ENCODE measurements around the gene IVD. TPM values are rescaled to one million over a fixed set of nuclear protein-coding genes. Genes with fewer than 3 reads are reported as not detected.

IVD gene
- total RNA-seq, 1 donor from 2014 or later, result 86.6 TPM

DNA sequence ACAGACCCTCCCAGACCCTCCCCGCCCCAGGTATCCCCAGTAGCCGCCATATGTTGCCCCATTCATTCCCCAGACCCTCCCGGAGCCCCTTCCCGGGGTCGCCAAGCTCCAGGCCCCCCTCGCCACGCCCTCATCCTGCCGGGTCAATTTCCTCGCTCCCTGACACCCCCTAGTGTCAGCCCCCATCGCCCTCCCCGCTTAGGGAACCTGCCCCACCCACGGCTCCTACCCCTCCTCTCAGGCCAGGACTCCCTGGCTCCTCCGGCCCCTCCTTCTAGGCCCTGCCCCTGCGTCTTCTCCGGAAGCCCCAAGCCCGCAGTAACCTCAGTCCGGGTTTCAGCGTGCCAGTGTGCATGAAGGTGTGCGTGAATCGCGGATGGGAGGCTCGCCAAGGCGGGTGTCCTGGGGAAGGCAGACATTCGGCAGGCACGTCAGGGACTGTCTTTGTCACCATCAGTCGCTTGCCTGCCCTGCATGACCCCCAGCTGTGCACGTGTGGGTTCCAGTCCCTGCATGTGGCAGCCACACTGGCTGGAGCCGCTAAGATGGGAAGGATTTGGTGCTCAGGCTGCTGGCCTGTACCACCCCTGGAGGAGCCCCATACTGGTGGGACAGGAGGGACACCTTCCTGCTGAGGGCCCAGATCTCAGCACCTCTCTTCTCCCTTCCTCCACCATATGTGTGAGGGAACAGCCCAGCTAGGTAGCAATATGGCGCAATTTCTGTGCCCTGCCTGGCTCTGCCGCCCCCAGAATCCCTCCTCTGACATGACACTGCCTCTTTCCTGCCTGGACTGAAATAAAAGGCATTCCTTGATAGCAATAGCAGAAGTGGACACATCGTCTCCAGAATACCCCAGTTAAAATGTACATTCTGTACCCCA is 46.9 kb upstream of the IVD start:
- H3K4me1 Mint-ChIP-seq (ENCODE audit: unreplicated experiment), result peaks cover 13% of the 10 kb centered on the region
- H3K27ac Mint-ChIP-seq, result no peak overlapping the region
- H3K36me3 Mint-ChIP-seq, result no peaks in the 10 kb centered on the region
- DNase-seq (ENCODE audit: extremely low spot score, unreplicated experiment), result no peak
- H3K4me3 Mint-ChIP-seq, result peak overlapping the region; percentile 84
- TF ChIP-seq, protein P1, sequence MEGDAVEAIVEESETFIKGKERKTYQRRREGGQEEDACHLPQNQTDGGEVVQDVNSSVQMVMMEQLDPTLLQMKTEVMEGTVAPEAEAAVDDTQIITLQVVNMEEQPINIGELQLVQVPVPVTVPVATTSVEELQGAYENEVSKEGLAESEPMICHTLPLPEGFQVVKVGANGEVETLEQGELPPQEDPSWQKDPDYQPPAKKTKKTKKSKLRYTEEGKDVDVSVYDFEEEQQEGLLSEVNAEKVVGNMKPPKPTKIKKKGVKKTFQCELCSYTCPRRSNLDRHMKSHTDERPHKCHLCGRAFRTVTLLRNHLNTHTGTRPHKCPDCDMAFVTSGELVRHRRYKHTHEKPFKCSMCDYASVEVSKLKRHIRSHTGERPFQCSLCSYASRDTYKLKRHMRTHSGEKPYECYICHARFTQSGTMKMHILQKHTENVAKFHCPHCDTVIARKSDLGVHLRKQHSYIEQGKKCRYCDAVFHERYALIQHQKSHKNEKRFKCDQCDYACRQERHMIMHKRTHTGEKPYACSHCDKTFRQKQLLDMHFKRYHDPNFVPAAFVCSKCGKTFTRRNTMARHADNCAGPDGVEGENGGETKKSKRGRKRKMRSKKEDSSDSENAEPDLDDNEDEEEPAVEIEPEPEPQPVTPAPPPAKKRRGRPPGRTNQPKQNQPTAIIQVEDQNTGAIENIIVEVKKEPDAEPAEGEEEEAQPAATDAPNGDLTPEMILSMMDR (conservative IDR thresholded peaks at IDR 0.05), result no peak
- H3K27me3 Mint-ChIP-seq, result peaks cover 68% of the 10 kb centered on the region
- no peaks in the 10 kb centered on the region for H3K9me3 Mint-ChIP-seq

DNA sequence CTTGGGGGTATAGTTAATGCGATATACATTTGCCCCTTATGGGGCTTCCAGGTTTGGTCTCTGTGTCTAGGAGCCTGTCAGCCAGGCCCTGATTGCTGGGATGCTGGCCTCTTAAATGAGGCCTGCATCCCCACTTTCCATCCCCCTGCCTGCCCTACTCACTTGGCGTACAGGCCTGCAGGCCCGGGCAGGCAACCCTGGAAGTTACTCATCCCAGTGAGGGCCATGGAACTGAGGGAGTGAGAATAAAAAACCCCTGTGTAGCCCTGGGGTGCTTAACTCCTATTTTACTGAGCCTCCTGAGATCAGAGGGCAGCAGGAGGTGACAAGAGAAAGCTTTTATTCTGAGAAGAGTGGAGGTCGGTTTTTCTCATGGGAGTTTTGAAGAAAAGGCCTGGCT is 45.6 kb upstream of the IVD start:
- Mint-ChIP-seq H3K9me3 (no peaks in the 10 kb centered on the region), H3K27me3 (peaks cover 69% of the 10 kb centered on the region), H3K4me1 (ENCODE audit: unreplicated experiment) (peaks cover 3% of the 10 kb centered on the region), H3K4me3 (peak overlapping the region; percentile 84), H3K27ac (no peak overlapping the region), H3K36me3 (no peaks in the 10 kb centered on the region)
- TF ChIP-seq, protein P1 (conservative IDR thresholded peaks at IDR 0.05), result no peak
- no peak for DNase-seq (ENCODE audit: extremely low spot score, unreplicated experiment)

DNA sequence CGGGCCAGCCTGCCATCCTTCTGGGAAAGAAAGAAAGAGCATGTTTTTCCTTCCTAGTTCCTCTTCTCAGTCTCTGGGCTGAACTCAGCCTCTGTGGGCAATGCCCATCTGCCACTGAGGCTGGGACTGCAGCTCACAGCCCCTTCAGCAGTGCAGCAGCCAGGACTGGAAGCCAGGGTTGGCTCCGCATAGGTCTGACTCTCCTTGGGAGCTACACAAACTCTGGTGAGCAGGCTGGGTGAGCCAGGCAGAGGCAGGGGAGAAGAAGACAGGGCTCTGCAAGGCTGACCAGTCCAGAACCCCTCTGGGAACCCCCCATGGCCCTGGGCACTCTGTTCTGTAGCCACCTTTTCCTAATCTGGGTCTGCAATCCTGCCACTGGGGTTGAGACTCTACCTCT is 44.0 kb upstream of the IVD start:
- Mint-ChIP-seq H3K4me3 (no peak overlapping the region), H3K4me1 (ENCODE audit: unreplicated experiment) (peaks cover 3% of the 10 kb centered on the region), H3K27me3 (peaks cover 79% of the 10 kb centered on the region), H3K9me3 (no peaks in the 10 kb centered on the region), H3K36me3 (no peaks in the 10 kb centered on the region), H3K27ac (no peak overlapping the region)
- DNase-seq (ENCODE audit: extremely low spot score, unreplicated experiment), result no peak
- TF ChIP-seq, protein P1 (conservative IDR thresholded peaks at IDR 0.05), result no peak

DNA sequence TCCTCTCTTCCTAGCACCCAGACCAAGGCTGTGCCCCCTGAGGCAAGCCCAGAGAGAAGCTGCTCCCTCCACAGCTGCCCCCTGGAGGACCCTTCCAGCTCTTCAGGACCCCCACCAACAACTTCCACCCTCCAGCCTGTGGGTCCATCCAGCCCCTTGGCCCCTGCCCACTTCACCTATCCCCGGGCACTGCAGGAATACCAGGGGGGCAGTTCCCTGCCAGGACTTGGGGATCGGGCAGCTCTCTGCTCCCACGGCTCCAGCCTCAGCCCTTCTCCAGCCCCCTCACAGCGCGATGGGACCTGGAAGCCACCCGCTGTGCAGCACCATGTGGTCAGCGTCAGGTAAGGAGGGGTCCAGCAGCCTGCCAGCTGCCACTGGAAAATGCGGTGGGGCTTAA is 42.0 kb upstream of the IVD start:
- TF ChIP-seq, protein P1 (conservative IDR thresholded peaks at IDR 0.05), result no peak
- no peaks in the 10 kb centered on the region for H3K9me3 Mint-ChIP-seq
- H3K36me3 Mint-ChIP-seq, result no peaks in the 10 kb centered on the region
- DNase-seq (ENCODE audit: extremely low spot score, unreplicated experiment), result no peak
- peaks cover 83% of the 10 kb centered on the region for H3K27me3 Mint-ChIP-seq
- no peak overlapping the region for H3K27ac Mint-ChIP-seq
- no peak overlapping the region for H3K4me3 Mint-ChIP-seq
- peaks cover 3% of the 10 kb centered on the region for H3K4me1 Mint-ChIP-seq (ENCODE audit: unreplicated experiment)

DNA sequence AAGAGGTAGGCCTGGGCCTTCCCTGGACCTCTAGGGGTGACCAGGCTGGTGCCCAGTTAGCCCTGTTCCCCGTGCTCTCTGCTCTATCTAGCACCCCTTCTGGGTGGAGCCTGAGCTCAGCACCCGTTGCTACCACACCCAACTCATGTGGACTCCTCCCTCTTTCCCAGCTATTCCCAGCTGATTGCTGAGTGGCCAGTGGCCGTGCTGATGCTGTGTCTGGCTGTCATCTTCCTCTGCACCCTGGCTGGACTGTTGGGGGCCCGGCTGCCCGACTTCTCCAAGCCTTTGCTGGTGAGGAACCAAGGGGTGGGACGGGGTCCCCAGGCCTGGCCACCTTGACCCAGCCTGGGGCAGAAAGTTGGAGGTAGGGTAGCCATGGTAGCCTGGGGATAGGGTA is 41.3 kb upstream of the IVD start:
- Mint-ChIP-seq H3K9me3 (no peaks in the 10 kb centered on the region), H3K4me1 (ENCODE audit: unreplicated experiment) (no peaks in the 10 kb centered on the region), H3K36me3 (no peaks in the 10 kb centered on the region), H3K27ac (no peak overlapping the region), H3K27me3 (peaks cover 80% of the 10 kb centered on the region), H3K4me3 (no peak overlapping the region)
- no peak for DNase-seq (ENCODE audit: extremely low spot score, unreplicated experiment)
- TF ChIP-seq, protein P1 (conservative IDR thresholded peaks at IDR 0.05), result no peak
